H1 (cell line): Measurements from ENCODE around the gene HSP90B1. TPM values are rescaled to one million over a fixed set of nuclear protein-coding genes. Genes with fewer than 3 reads are reported as not detected.

Experiments
- CTCF ChIA-PET: fragments of 300-600 bp; sonication (Branson Sonifier 250); formaldehyde crosslinking; loops from one replicate; lab custom pipeline; 2021; ENCODE audit not compliant: partially characterized antibody; lab: Charles Lee
- POLR2A ChIA-PET: fragments of 300-600 bp; sonication (Branson Sonifier 250); formaldehyde crosslinking; loops from one replicate; lab custom pipeline; 2021; ENCODE audit warnings: inconsistent platforms; ENCODE audit not compliant: partially characterized antibody; lab: Charles Lee
- DNase-seq, 2 experiments: peaks; one replicate each; pipeline versions ENCODE4 v3.0.0 to v3.0.0-alpha.2; 2010 to 2022; ENCODE audit warnings: low spot score in 2 of 2, low read depth in 1 of 2, mixed read lengths in 1 of 2
- FAIRE-seq: peaks from 2 replicates; lab custom pipeline; 2011; peaks lifted over from hg19 to GRCh38; lab: Jason Lieb, UNC
- H2AFZ ChIP-seq: 2 replicates; pipeline ENCODE4 v1.8.1; 2012; ENCODE audit warnings: low read length, inconsistent platforms
- H2AK5ac ChIP-seq: 2 replicates; pipeline ENCODE4 v1.6.1; 2013; ENCODE audit warnings: low read depth, low read length
- H2BK120ac ChIP-seq: replicated peaks from 2 replicates; pipeline ENCODE3; 2013; ENCODE audit warnings: low read depth, low read length, inconsistent platforms
- H2BK12ac ChIP-seq: 2 replicates; pipeline ENCODE4 v1.6.1; 2013; ENCODE audit warnings: low read depth, low read length
- H2BK15ac ChIP-seq: 2 replicates; pipeline ENCODE4 v1.6.1; 2013; ENCODE audit warnings: low read length
- H2BK20ac ChIP-seq: 2 replicates; pipeline ENCODE4 v1.6.1; 2013; ENCODE audit warnings: low read length
- H2BK5ac ChIP-seq: 2 replicates; pipeline ENCODE4 v1.6.1; 2013; ENCODE audit warnings: low read depth, low read length
- H3K14ac ChIP-seq: 2 replicates; pipeline ENCODE4 v1.6.1; 2013; ENCODE audit warnings: inconsistent platforms; ENCODE audit not compliant: insufficient read length
- H3K18ac ChIP-seq: 2 replicates; pipeline ENCODE4 v1.6.1; 2013; ENCODE audit warnings: low read length; ENCODE audit errors: extremely low read depth
- H3K23ac ChIP-seq: 2 replicates; pipeline ENCODE4 v1.6.1; 2013; ENCODE audit warnings: inconsistent platforms; ENCODE audit not compliant: insufficient read length
- H3K23me2 ChIP-seq: 2 replicates; pipeline ENCODE4 v1.6.1; 2013; ENCODE audit warnings: low read depth, low read length
- H3K27ac ChIP-seq: 2 replicates; pipeline ENCODE4 v1.6.1; 2011; ENCODE audit warnings: low read depth, low read length, inconsistent platforms
- H3K27me3 ChIP-seq, 4 experiments: replicated peaks in 1 of 4; 1 replicate in 1 of 4; 2 replicates in 3 of 4; pipeline versions ENCODE4 v1.6.1 to v1.8.1; 2011 to 2013; ENCODE audit warnings: low read length in 3 of 4, mild to moderate bottlenecking in 3 of 4, inconsistent platforms in 2 of 4, mixed read lengths in 2 of 4, moderate library complexity in 1 of 4; ENCODE audit not compliant: control insufficient read depth in 3 of 4, insufficient read depth in 3 of 4; ENCODE audit errors: extremely low read depth in 1 of 4
- H3K36me3 ChIP-seq, 4 experiments: 2 replicates each; pipeline versions ENCODE4 v1.6.1 to v1.8.1; 2011 to 2013; ENCODE audit warnings: mild to moderate bottlenecking in 4 of 4, low read length in 3 of 4, moderate library complexity in 2 of 4, control low read depth in 1 of 4, inconsistent platforms in 1 of 4; ENCODE audit not compliant: insufficient read depth in 4 of 4, control insufficient read depth in 2 of 4
- H3K4ac ChIP-seq: replicated peaks from 2 replicates; pipeline ENCODE3; 2013; ENCODE audit warnings: low read length, low read depth, mixed read lengths, inconsistent platforms; ENCODE audit not compliant: insufficient read length
- H3K4me1 ChIP-seq, 4 experiments: replicated peaks in 1 of 4; 1 replicate in 1 of 4; 2 replicates in 3 of 4; pipeline versions ENCODE4 v1.6.1 to v1.8.1; 2011 to 2013; ENCODE audit warnings: low read length in 3 of 4, inconsistent platforms in 2 of 4, mixed read lengths in 1 of 4; ENCODE audit not compliant: insufficient read depth in 4 of 4, control insufficient read depth in 3 of 4
- H3K4me2 ChIP-seq, 2 experiments: 2 replicates each; pipeline versions ENCODE4 v1.6.1 to v1.8.1; 2011 to 2013; ENCODE audit warnings: low read depth in 2 of 2, low read length in 2 of 2, control low read depth in 1 of 2, inconsistent platforms in 1 of 2, mild to moderate bottlenecking in 1 of 2; ENCODE audit not compliant: insufficient read depth in 1 of 2
- H3K4me3 ChIP-seq, 4 experiments: fragments of 200-600, 300-600 bp in 1 of 4; sonication (generic), shearing (Covaris generic), sonication (Bioruptor Twin) in 1 of 4; 2 replicates each; pipeline versions ENCODE4 v1.5.1 to v1.8.1; 2011 to 2016; ENCODE audit warnings: low read length in 4 of 4, low read depth in 3 of 4, control low read depth in 2 of 4, inconsistent platforms in 2 of 4, mild to moderate bottlenecking in 2 of 4, mixed read lengths in 1 of 4, moderate library complexity in 1 of 4; ENCODE audit not compliant: insufficient read depth in 2 of 4; ENCODE audit errors: extremely low read depth in 1 of 4
- H3K56ac ChIP-seq: replicated peaks from 2 replicates; pipeline ENCODE3; 2013; ENCODE audit warnings: low read depth, mild to moderate bottlenecking, mixed read lengths, low read length, inconsistent platforms; ENCODE audit not compliant: insufficient read length
- H3K79me1 ChIP-seq: 2 replicates; pipeline ENCODE4 v1.6.1; 2013; ENCODE audit warnings: low read depth, low read length, control low read depth
- H3K79me2 ChIP-seq, 2 experiments: 2 replicates each; pipeline versions ENCODE4 v1.6.1 to v1.8.1; 2012 to 2013; ENCODE audit warnings: low read length in 2 of 2, mild to moderate bottlenecking in 2 of 2, inconsistent platforms in 1 of 2; ENCODE audit not compliant: insufficient read depth in 2 of 2, control insufficient read depth in 1 of 2
- H3K9ac ChIP-seq, 4 experiments: replicated peaks in 1 of 4; 1 replicate in 1 of 4; 2 replicates in 3 of 4; pipeline versions ENCODE4 v1.6.1 to v1.8.1; 2011 to 2013; ENCODE audit warnings: low read depth in 3 of 4, low read length in 3 of 4, control low read depth in 2 of 4, mild to moderate bottlenecking in 2 of 4, moderate library complexity in 2 of 4, inconsistent platforms in 1 of 4; ENCODE audit errors: extremely low read depth in 1 of 4
- H3K9me3 ChIP-seq, 2 experiments: 2 replicates each; pipeline versions ENCODE4 v1.6.1 to v1.8.1; 2012 to 2013; ENCODE audit warnings: mild to moderate bottlenecking in 2 of 2, moderate library complexity in 2 of 2, control low read depth in 1 of 2, inconsistent platforms in 1 of 2, low read depth in 1 of 2, low read length in 1 of 2, mixed read lengths in 1 of 2; ENCODE audit not compliant: insufficient read depth in 2 of 2
- H4K20me1 ChIP-seq, 2 experiments: replicated peaks in 1 of 2; 2 replicates each; pipeline versions ENCODE3 to v1.8.1; 2011 to 2013; ENCODE audit warnings: inconsistent platforms in 2 of 2, low read length in 2 of 2, mild to moderate bottlenecking in 1 of 2; ENCODE audit not compliant: insufficient read depth in 2 of 2, control insufficient read depth in 1 of 2
- H4K5ac ChIP-seq: 2 replicates; pipeline ENCODE4 v1.6.1; 2013; ENCODE audit warnings: low read length, low read depth, mixed read lengths, inconsistent platforms; ENCODE audit not compliant: insufficient read length
- H4K8ac ChIP-seq: 2 replicates; pipeline ENCODE4 v1.8.0; 2013; ENCODE audit warnings: mild to moderate bottlenecking, moderate library complexity, low read length, inconsistent platforms; ENCODE audit not compliant: insufficient read depth; ENCODE audit errors: extremely low read depth
- H4K91ac ChIP-seq: replicated peaks from 2 replicates; pipeline ENCODE3; 2013; ENCODE audit warnings: low read length, mixed read lengths, inconsistent platforms; ENCODE audit not compliant: insufficient read length
- BRCA1 ChIP-seq: IDR thresholded peaks from 2 replicates; pipeline ENCODE4 v1.6.1; 2012; ENCODE audit warnings: low read depth, low read length, improper control_type of control experiment
- CHD2 ChIP-seq: IDR thresholded peaks from 2 replicates; pipeline ENCODE4 v1.6.1; 2012; ENCODE audit warnings: low read length, improper control_type of control experiment
- KDM4A ChIP-seq: IDR thresholded peaks from one replicate; pipeline ENCODE4 v1.7.1; 2012; ENCODE audit warnings: low read depth, mild to moderate bottlenecking, moderate library complexity, low read length, inconsistent platforms; ENCODE audit not compliant: severe bottlenecking
- NANOG ChIP-seq: IDR thresholded peaks from 2 replicates; pipeline ENCODE4 v1.6.1; 2011; ENCODE audit warnings: low read length, low read depth, mild to moderate bottlenecking, inconsistent platforms; ENCODE audit not compliant: insufficient read depth, poor library complexity, severe bottlenecking
- NRF1 ChIP-seq: IDR thresholded peaks from 2 replicates; pipeline ENCODE4 v1.6.1; 2011; ENCODE audit warnings: mild to moderate bottlenecking, low read depth, low read length, improper control_type of control experiment
- POLR2AphosphoS5 ChIP-seq: IDR thresholded peaks from 2 replicates; pipeline ENCODE4 v1.6.1; 2011; ENCODE audit warnings: low read depth, low read length
- RXRA ChIP-seq: IDR thresholded peaks from 2 replicates; pipeline ENCODE4 v1.6.1; 2011; ENCODE audit warnings: low read depth, mild to moderate bottlenecking, low read length, moderate library complexity; ENCODE audit not compliant: insufficient read depth
- SP1 ChIP-seq: IDR thresholded peaks from 2 replicates; pipeline ENCODE4 v1.6.1; 2011; ENCODE audit warnings: low read depth, low read length
- SRF ChIP-seq: IDR thresholded peaks from 2 replicates; pipeline ENCODE4 v1.6.1; 2011; ENCODE audit warnings: mild to moderate bottlenecking, low read depth, low read length, moderate library complexity
- TAF1 ChIP-seq: IDR thresholded peaks from 2 replicates; pipeline ENCODE4 v1.6.1; 2011; ENCODE audit warnings: mild to moderate bottlenecking, low read depth, low read length
- TAF7 ChIP-seq: optimal IDR thresholded peaks from 2 replicates; pipeline ENCODE3; 2011; ENCODE audit warnings: low read depth, mild to moderate bottlenecking, inconsistent platforms, low read length, moderate library complexity, borderline replicate concordance
- YY1 ChIP-seq: IDR thresholded peaks from 2 replicates; pipeline ENCODE4 v1.6.1; 2011; ENCODE audit warnings: low read depth, mild to moderate bottlenecking, low read length
- WGBS, 2 experiments: shearing (Covaris generic) in 1 of 2; methylation state at CpG; one replicate each; pipeline versions ENCODE4 v1.1.6 to v1.1.7; 2013 to 2015; ENCODE audit warnings: low lambda C conversion rate in 2 of 2, mixed read lengths in 2 of 2, inconsistent platforms in 1 of 2, low coverage in 1 of 2, missing lambda C conversion rate in 1 of 2; ENCODE audit not compliant: insufficient replicate concordance in 2 of 2, insufficient coverage in 1 of 2, insufficient read length in 1 of 2; ENCODE audit errors: extremely low coverage in 1 of 2, missing lambda C conversion rate in 1 of 2; 5-methylcytosine and 5-hydroxymethylcytosine counted together
- polyA plus RNA-seq, 7 experiments: library from polyadenylated mRNA; depleted of rRNA in 3 of 7; stranded (reverse) in 5 of 7; unstranded in 2 of 7; fragments of >200 nt in 5 of 7; fragments of 200-250 nt in 2 of 7; gene quantifications; 1 replicate in 5 of 7; 2 replicates in 1 of 7; 4 replicates in 1 of 7; pipeline versions ENCODE4 v1.2.1 to v1.2.3, GENCODE V29; 2011 to 2013; ENCODE audit warnings: missing spikeins in 2 of 7, mixed read lengths in 2 of 7
- total RNA-seq: library from RNA; stranded (reverse); fragmentation: NEBNext Ultra II Directional; extraction: Animal tissue kit (Norgen Biotek cat#: 25700); gene quantifications from 2 replicates; pipeline ENCODE4 v1.2.1, GENCODE V29; 2021
- TF ChIP-seq, protein P1 (sequence below): IDR thresholded peaks from 2 replicates; pipeline ENCODE4 v1.6.1; 2011; ENCODE audit warnings: low read depth, mild to moderate bottlenecking, low read length; ENCODE audit not compliant: insufficient read depth

Gene HSP90B1
- total and polyA plus RNA-seq, 2 of the 8 experiments (the other 6 are each of a cell fraction or from before 2014, with no cell fraction given): 161 to 847 TPM

GRCh38 chr12:103960616-103961227 lies 30.5 kb downstream of the HSP90B1 start:
- no peak overlapping the region for H3K56ac ChIP-seq
- no peaks in the 10 kb centered on the region for H3K27me3 ChIP-seq
- H3K18ac ChIP-seq: no peak overlapping the region
- no peak overlapping the region for H3K14ac ChIP-seq
- peaks cover 17% of the 10 kb centered on the region for H3K23me2 ChIP-seq
- no peak overlapping the region for H4K91ac ChIP-seq
- no peak overlapping the region for H3K4me2 ChIP-seq
- ChIA-PET POLR2A (interaction anchor here (0.6 to 2.1 kb wide), 7 partner anchors 8 to 177 kb away, joined by 3 to 5 read pairs (median 3); partner anchors contain the start of genes HSP90B1 and NFYB), CTCF (interaction anchor here (0.7 to 1.9 kb wide), 3 partner anchors 8 to 148 kb away, joined by 3 to 9 read pairs (median 3); no protein-coding TSS in a partner anchor)
- no peak overlapping the region for H2AK5ac ChIP-seq
- H2BK12ac ChIP-seq: no peak overlapping the region
- H3K79me2 ChIP-seq: peaks cover 17 to 37% of the 10 kb centered on the region in 2 experiments
- H2BK120ac ChIP-seq: no peak overlapping the region
- peaks cover 0 to 8% (median 2%) of the 10 kb centered on the region in 4 experiments; a peak in 4 of 7 replicates for H3K4me1 ChIP-seq
- no peak overlapping the region for H3K27ac ChIP-seq
- no peak overlapping the region for H3K4me3 ChIP-seq
- FAIRE-seq (no peak), DNase-seq (no peak)
- H3K9ac ChIP-seq: no peak overlapping the region
- H3K9me3 ChIP-seq: no peaks in the 10 kb centered on the region
- H2AFZ ChIP-seq: no peak overlapping the region
- no peak overlapping the region for H4K5ac ChIP-seq
- no peak overlapping the region for H3K4ac ChIP-seq
- H3K79me1 ChIP-seq: peaks cover 3% of the 10 kb centered on the region; the same call in 1 of the 2 replicates
- 88% methylated on average over 7 of the region's 7 CpGs; no CpG with 5 or more reads in 1 of the 2 experiments for WGBS, 2 experiments
- H4K8ac ChIP-seq: no peak overlapping the region
- H2BK5ac ChIP-seq: no peak overlapping the region
- no peak overlapping the region for H2BK20ac ChIP-seq
- no peaks in the 10 kb centered on the region for H3K36me3 ChIP-seq
- no peak overlapping the region for H3K23ac ChIP-seq
- H4K20me1 ChIP-seq: no peaks in the 10 kb centered on the region
- no peak overlapping the region for H2BK15ac ChIP-seq
- TF ChIP-seq TAF1: no peak
- no peak for TF ChIP-seq SRF
- no peak for TF ChIP-seq BRCA1
- no peak for TF ChIP-seq POLR2AphosphoS5
- TF ChIP-seq RXRA: no peak
- no peak for TF ChIP-seq NANOG
- TF ChIP-seq, protein P1, sequence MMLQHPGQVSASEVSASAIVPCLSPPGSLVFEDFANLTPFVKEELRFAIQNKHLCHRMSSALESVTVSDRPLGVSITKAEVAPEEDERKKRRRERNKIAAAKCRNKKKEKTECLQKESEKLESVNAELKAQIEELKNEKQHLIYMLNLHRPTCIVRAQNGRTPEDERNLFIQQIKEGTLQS: no peak
- no peak for TF ChIP-seq NRF1
- no peak for TF ChIP-seq TAF7
- TF ChIP-seq SP1: no peak
- no peak for TF ChIP-seq CHD2
- TF ChIP-seq KDM4A: no peak
- TF ChIP-seq YY1: no peak
